DND-41 (cell line): ENCODE data around the gene C1QC.

Source experiments
- ATAC-seq: fragments of 200-7000 bp; cut with Tn5 transposase; 3 replicates; pipeline ENCODE4 v1.9.1; 2021; ENCODE audit warnings: low read depth; ENCODE audit not compliant: insufficient read depth
- DNase-seq: peaks from one replicate; pipeline ENCODE4 v3.0.0-alpha.2; 2020
- H2AFZ ChIP-seq: 2 replicates; pipeline ENCODE4 v1.6.0; 2012; ENCODE audit warnings: low read depth, low read length
- H3K27ac ChIP-seq: 2 replicates; pipeline ENCODE4 v1.5.1; 2012; ENCODE audit warnings: low read length, inconsistent platforms
- H3K27me3 ChIP-seq: fragments of 200-600 bp; sonication (generic); 2 replicates; pipeline ENCODE4 v1.6.0; 2012; ENCODE audit warnings: low read length, mild to moderate bottlenecking, inconsistent platforms; ENCODE audit not compliant: insufficient read depth, poor library complexity
- H3K36me3 ChIP-seq: 2 replicates; pipeline ENCODE4 v1.5.1; 2012; ENCODE audit warnings: low read length, inconsistent platforms; ENCODE audit not compliant: insufficient read depth
- H3K4me1 ChIP-seq: 2 replicates; pipeline ENCODE4 v1.5.1; 2012; ENCODE audit warnings: mild to moderate bottlenecking, low read length; ENCODE audit not compliant: insufficient read depth
- H3K4me2 ChIP-seq: 2 replicates; pipeline ENCODE4 v1.6.0; 2012; ENCODE audit warnings: mild to moderate bottlenecking, moderate library complexity, low read length, inconsistent platforms; ENCODE audit not compliant: insufficient read depth
- H3K4me3 ChIP-seq, 2 experiments: fragments of 200-600 bp in 1 of 2; shearing (Covaris generic) in 1 of 2; 2 replicates each; pipeline ENCODE4 v1.5.1; 2012 to 2016; ENCODE audit warnings: inconsistent platforms in 2 of 2, low read length in 2 of 2, mild to moderate bottlenecking in 2 of 2, low read depth in 1 of 2, moderate library complexity in 1 of 2
- H3K79me2 ChIP-seq: 2 replicates; pipeline ENCODE4 v1.6.0; 2012; ENCODE audit warnings: low read length, inconsistent platforms; ENCODE audit not compliant: insufficient read depth
- H3K9ac ChIP-seq: 2 replicates; pipeline ENCODE4 v1.6.0; 2012; ENCODE audit warnings: low read depth, mild to moderate bottlenecking, inconsistent platforms, low read length, moderate library complexity
- H3K9me3 ChIP-seq: 2 replicates; pipeline ENCODE4 v1.5.1; 2012; ENCODE audit warnings: low read length, moderate library complexity, mild to moderate bottlenecking, inconsistent platforms; ENCODE audit not compliant: insufficient read depth, severe bottlenecking
- H4K20me1 ChIP-seq: 2 replicates; pipeline ENCODE4 v1.6.0; 2012; ENCODE audit warnings: low read length; ENCODE audit not compliant: insufficient read depth
- EZH2 ChIP-seq: IDR thresholded peaks from 3 replicates; pipeline ENCODE4 v1.6.1; 2012; ENCODE audit warnings: borderline replicate concordance, low read depth, mild to moderate bottlenecking, moderate library complexity, low read length, inconsistent platforms; ENCODE audit not compliant: severe bottlenecking
- TF ChIP-seq, protein P1 (sequence below): IDR thresholded peaks from 2 replicates; pipeline ENCODE4 v1.5.1; 2012; ENCODE audit warnings: borderline replicate concordance, low read length, moderate library complexity, mild to moderate bottlenecking; ENCODE audit not compliant: poor library complexity, severe bottlenecking; ENCODE audit errors: extremely low read depth

The C1QC gene

DNA sequence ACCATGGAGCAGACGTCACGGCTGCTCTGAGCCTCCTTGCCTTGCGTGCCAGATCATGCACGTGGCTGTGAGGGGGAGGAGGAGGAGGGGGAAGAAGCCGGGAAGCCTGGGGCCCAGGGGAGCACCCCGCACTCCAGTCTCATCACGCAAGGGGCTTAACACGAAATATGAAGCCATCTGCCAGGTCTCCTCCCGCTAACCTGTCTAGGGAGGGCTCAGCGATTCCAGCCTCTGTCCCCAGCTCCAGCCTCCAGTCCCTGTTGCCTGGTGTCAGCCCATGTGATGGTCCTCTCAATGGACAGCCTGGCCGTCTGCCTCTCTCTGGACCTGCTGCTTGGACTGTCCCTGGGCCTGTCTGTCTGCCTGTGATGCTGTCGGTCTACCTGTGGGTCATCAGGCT is 29.5 kb upstream of the C1QC start:
- Histone ChIP-seq H3K9me3 (no peaks in the 10 kb centered on the region), H3K79me2 (no peaks in the 10 kb centered on the region), H3K27me3 (no peaks in the 10 kb centered on the region), H3K4me1 (no peaks in the 10 kb centered on the region), H2AFZ (no peak overlapping the region), H3K4me2 (no peak overlapping the region), H4K20me1 (peaks cover 25% of the 10 kb centered on the region), H3K27ac (no peak overlapping the region), H3K4me3 (no peak overlapping the region), H3K36me3 (no peaks in the 10 kb centered on the region), H3K9ac (no peak overlapping the region)
- ATAC-seq (no peak), DNase-seq (no peak)
- TF ChIP-seq EZH2, result no peak
- TF ChIP-seq, protein P1, sequence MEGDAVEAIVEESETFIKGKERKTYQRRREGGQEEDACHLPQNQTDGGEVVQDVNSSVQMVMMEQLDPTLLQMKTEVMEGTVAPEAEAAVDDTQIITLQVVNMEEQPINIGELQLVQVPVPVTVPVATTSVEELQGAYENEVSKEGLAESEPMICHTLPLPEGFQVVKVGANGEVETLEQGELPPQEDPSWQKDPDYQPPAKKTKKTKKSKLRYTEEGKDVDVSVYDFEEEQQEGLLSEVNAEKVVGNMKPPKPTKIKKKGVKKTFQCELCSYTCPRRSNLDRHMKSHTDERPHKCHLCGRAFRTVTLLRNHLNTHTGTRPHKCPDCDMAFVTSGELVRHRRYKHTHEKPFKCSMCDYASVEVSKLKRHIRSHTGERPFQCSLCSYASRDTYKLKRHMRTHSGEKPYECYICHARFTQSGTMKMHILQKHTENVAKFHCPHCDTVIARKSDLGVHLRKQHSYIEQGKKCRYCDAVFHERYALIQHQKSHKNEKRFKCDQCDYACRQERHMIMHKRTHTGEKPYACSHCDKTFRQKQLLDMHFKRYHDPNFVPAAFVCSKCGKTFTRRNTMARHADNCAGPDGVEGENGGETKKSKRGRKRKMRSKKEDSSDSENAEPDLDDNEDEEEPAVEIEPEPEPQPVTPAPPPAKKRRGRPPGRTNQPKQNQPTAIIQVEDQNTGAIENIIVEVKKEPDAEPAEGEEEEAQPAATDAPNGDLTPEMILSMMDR, result no peak

DNA sequence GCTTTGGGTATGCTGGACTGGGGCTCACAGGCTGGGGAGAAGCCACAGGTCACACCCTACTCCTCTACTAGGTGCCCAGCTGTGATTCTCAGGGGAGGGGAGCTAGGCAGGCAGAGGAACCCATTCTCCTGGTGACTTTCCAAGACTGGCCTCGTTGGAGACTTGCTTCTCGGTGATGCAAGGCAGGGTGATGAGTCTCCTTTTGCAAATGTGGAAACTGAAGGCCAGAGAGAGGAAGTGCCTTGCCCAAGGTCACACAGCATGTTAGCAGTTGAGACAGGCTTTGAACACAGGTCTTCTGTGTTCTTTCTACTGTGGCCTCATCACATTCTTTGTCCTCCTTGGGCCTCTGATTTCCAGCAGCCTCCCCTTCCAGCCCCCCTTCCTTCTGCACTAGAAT is 27.5 kb upstream of the C1QC start:
- DNase-seq, result no peak
- ATAC-seq, result no peak
- H3K36me3 ChIP-seq, result no peaks in the 10 kb centered on the region
- no peaks in the 10 kb centered on the region for H3K27me3 ChIP-seq
- H3K4me3 ChIP-seq, result no peak overlapping the region
- TF ChIP-seq, protein P1, result no peak
- TF ChIP-seq EZH2, result no peak
- no peaks in the 10 kb centered on the region for H3K9me3 ChIP-seq
- no peak overlapping the region for H3K4me2 ChIP-seq
- H3K4me1 ChIP-seq, result no peaks in the 10 kb centered on the region
- no peak overlapping the region for H2AFZ ChIP-seq
- no peaks in the 10 kb centered on the region for H3K79me2 ChIP-seq
- no peak overlapping the region for H3K9ac ChIP-seq
- peaks cover 26% of the 10 kb centered on the region for H4K20me1 ChIP-seq
- no peak overlapping the region for H3K27ac ChIP-seq

DNA sequence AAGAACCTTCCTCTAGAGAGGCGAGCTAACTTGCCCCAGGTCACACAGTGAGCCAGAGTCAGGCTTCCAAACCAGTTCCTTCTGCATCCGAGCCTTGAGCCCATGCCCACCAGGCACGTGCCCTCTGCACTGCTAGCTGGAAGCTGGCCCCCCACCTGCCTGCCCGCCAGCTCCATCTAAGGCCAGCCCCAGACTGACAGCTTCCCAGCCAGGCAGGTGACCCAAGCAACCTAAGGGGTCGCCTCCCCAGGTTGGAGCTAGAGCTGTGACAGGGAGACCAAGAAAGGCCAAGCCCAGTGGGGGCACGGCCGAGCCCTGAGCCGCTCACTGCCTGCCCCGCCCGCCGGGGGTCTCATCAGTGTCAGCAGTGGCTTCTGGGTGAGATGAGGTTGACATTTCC is 26.9 kb upstream of the C1QC start:
- H3K4me1 ChIP-seq, result no peaks in the 10 kb centered on the region
- DNase-seq (no peak), ATAC-seq (no peak)
- H3K9ac ChIP-seq, result no peak overlapping the region
- no peaks in the 10 kb centered on the region for H3K79me2 ChIP-seq
- no peak overlapping the region for H3K4me2 ChIP-seq
- H3K4me3 ChIP-seq, result no peak overlapping the region
- TF ChIP-seq EZH2, result no peak
- TF ChIP-seq, protein P1, result no peak
- peaks cover 24% of the 10 kb centered on the region for H4K20me1 ChIP-seq
- H3K36me3 ChIP-seq, result no peaks in the 10 kb centered on the region
- no peak overlapping the region for H3K27ac ChIP-seq
- H3K27me3 ChIP-seq, result no peaks in the 10 kb centered on the region
- no peak overlapping the region for H2AFZ ChIP-seq
- no peaks in the 10 kb centered on the region for H3K9me3 ChIP-seq

DNA sequence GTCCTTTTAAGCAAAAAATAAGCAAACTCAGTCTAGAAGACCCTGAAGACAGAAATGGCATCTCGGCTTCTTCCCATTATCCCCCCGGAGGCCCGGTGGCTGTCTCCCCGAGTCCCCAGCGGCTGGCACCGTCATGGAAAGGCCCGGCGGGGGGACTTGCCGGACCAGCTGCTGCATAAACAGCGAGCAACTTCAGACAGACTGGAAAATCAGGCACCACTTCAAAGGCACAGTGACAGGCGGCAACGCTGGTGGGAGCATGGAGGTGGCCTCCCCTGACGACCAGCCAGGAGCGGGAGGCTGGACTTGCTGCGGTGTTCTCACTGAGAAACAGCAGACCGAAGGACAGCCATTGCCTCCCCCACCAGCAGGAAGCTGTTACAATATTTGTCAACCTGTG is 25.4 kb upstream of the C1QC start:
- TF ChIP-seq, protein P1, result no peak
- TF ChIP-seq EZH2, result no peak
- Histone ChIP-seq H3K4me2 (no peak overlapping the region), H3K27me3 (no peaks in the 10 kb centered on the region)

More for the DNA sequence above, 25.4 kb upstream of the C1QC start:
- Histone ChIP-seq H3K4me3 (no peak overlapping the region), H3K9ac (no peak overlapping the region), H3K79me2 (no peaks in the 10 kb centered on the region), H2AFZ (no peak overlapping the region), H3K4me1 (no peaks in the 10 kb centered on the region), H3K9me3 (no peaks in the 10 kb centered on the region), H4K20me1 (peaks cover 19% of the 10 kb centered on the region), H3K27ac (no peak overlapping the region), H3K36me3 (no peaks in the 10 kb centered on the region)
- DNase-seq (no peak), ATAC-seq (no peak)
